KOPT-K1 (cell line): ENCODE measurements around the gene IL18BP.

Experiments
- H3K27ac ChIP-seq: fragments of 200-600 bp; sonication (generic); 2 replicates; pipeline ENCODE4 v1.5.1; 2016; ENCODE audit warnings: antibody characterized with exemption, mild to moderate bottlenecking, low read depth, low read length; ENCODE audit not compliant: poor library complexity, severe bottlenecking
- H3K36me3 ChIP-seq: fragments of 200-600 bp; sonication (generic); 2 replicates; pipeline ENCODE4 v1.5.1; 2017; ENCODE audit warnings: antibody characterized with exemption, mild to moderate bottlenecking, low read length, moderate library complexity; ENCODE audit not compliant: insufficient read depth
- H3K9me3 ChIP-seq: fragments of 200-600 bp; sonication (generic); 2 replicates; pipeline ENCODE4 v1.5.1; 2017; ENCODE audit warnings: antibody characterized with exemption, low read length, mild to moderate bottlenecking; ENCODE audit not compliant: insufficient read depth, poor library complexity, severe bottlenecking

The IL18BP gene

GRCh38 chr11:71998649-71999310 lies at the start of gene IL18BP:
Gene IL18BP, plus strand, starts transcription at chr11:71998909. Its CDS starts 1,076 bp downstream, at chr11:71999985.
- Histone ChIP-seq H3K27ac (peak within 1 kb of the TSS; percentile 66), H3K9me3 (no peaks in the 10 kb centered on the region), H3K36me3 (peaks cover 41% of the 10 kb centered on the region)

- H3K27ac ChIP-seq = no peak overlapping the region
- H3K9me3 ChIP-seq = no peaks in the 10 kb centered on the region
- H3K36me3 ChIP-seq = no peaks in the 10 kb centered on the region
Observed at GRCh38 chr11:71949034-71949433, 49.7 kb upstream of the IL18BP start.

- H3K27ac ChIP-seq = no peak overlapping the region
- no peaks in the 10 kb centered on the region for H3K36me3 ChIP-seq
- no peaks in the 10 kb centered on the region for H3K9me3 ChIP-seq
Observed at GRCh38 chr11:71951741-71952310, 46.9 kb upstream of the IL18BP start.

GRCh38 chr11:71955898-71956456 lies 42.7 kb upstream of the IL18BP start:
- Histone ChIP-seq H3K27ac (no peak overlapping the region), H3K9me3 (no peaks in the 10 kb centered on the region), H3K36me3 (peaks cover 10% of the 10 kb centered on the region)

- Histone ChIP-seq H3K36me3 (peaks cover 37% of the 10 kb centered on the region), H3K27ac (no peak overlapping the region), H3K9me3 (no peaks in the 10 kb centered on the region)
Observed at GRCh38 chr11:71962428-71963038, 36.2 kb upstream of the IL18BP start.

GRCh38 chr11:71963468-71963867 lies 35.2 kb upstream of the IL18BP start:
- Histone ChIP-seq H3K36me3 (peaks cover 43% of the 10 kb centered on the region), H3K9me3 (no peaks in the 10 kb centered on the region), H3K27ac (no peak overlapping the region)

- H3K27ac ChIP-seq = no peak overlapping the region
- peaks cover 53% of the 10 kb centered on the region for H3K36me3 ChIP-seq
- H3K9me3 ChIP-seq = no peaks in the 10 kb centered on the region
Observed at GRCh38 chr11:71964641-71965040, 34.1 kb upstream of the IL18BP start.

GRCh38 chr11:71971680-71972079 lies 27.0 kb upstream of the IL18BP start:
- Histone ChIP-seq H3K27ac (no peak overlapping the region), H3K36me3 (peaks cover 54% of the 10 kb centered on the region), H3K9me3 (no peaks in the 10 kb centered on the region)

- no peak overlapping the region for H3K27ac ChIP-seq
- H3K36me3 ChIP-seq = peaks cover 39% of the 10 kb centered on the region; the same call in 1 of the 2 replicates
- no peaks in the 10 kb centered on the region for H3K9me3 ChIP-seq
Observed at GRCh38 chr11:71976551-71976950, 22.2 kb upstream of the IL18BP start.

GRCh38 chr11:71977090-71977489 lies 21.6 kb upstream of the IL18BP start:
- no peak overlapping the region for H3K27ac ChIP-seq
- H3K36me3 ChIP-seq = peaks cover 34% of the 10 kb centered on the region; the same call in 1 of the 2 replicates

GRCh38 chr11:71977743-71978418 lies 20.8 kb upstream of the IL18BP start:
- Histone ChIP-seq H3K36me3 (peaks cover 32% of the 10 kb centered on the region; the same call in 1 of the 2 replicates), H3K27ac (no peak overlapping the region), H3K9me3 (no peaks in the 10 kb centered on the region)

More at GRCh38 chr11:71977090-71977489, 21.6 kb upstream of the IL18BP start:
- no peaks in the 10 kb centered on the region for H3K9me3 ChIP-seq

- Histone ChIP-seq H3K27ac (no peak overlapping the region), H3K36me3 (peaks cover 43% of the 10 kb centered on the region), H3K9me3 (no peaks in the 10 kb centered on the region)
Observed at GRCh38 chr11:71979094-71979493, 19.6 kb upstream of the IL18BP start.

GRCh38 chr11:71979602-71980001 lies 19.1 kb upstream of the IL18BP start:
- H3K27ac ChIP-seq = no peak overlapping the region
- no peaks in the 10 kb centered on the region for H3K9me3 ChIP-seq

GRCh38 chr11:71986131-71986530 lies 12.6 kb upstream of the IL18BP start:
- H3K27ac ChIP-seq = no peak overlapping the region
- peaks cover 61% of the 10 kb centered on the region for H3K36me3 ChIP-seq
- H3K9me3 ChIP-seq = no peaks in the 10 kb centered on the region

More at GRCh38 chr11:71979602-71980001, 19.1 kb upstream of the IL18BP start:
- peaks cover 44% of the 10 kb centered on the region for H3K36me3 ChIP-seq

GRCh38 chr11:71987521-71987920 lies 11.2 kb upstream of the IL18BP start:
- Histone ChIP-seq H3K9me3 (no peaks in the 10 kb centered on the region), H3K27ac (no peak overlapping the region), H3K36me3 (peaks cover 68% of the 10 kb centered on the region)
